ENCODE measurements around the gene EIF5A.
"Not testable (repeated sequence)": the region's sequence is repeated elsewhere in the genome, so short reads cannot be mapped to it uniquely, and the experiment has no call there.

Gene EIF5A

DNA sequence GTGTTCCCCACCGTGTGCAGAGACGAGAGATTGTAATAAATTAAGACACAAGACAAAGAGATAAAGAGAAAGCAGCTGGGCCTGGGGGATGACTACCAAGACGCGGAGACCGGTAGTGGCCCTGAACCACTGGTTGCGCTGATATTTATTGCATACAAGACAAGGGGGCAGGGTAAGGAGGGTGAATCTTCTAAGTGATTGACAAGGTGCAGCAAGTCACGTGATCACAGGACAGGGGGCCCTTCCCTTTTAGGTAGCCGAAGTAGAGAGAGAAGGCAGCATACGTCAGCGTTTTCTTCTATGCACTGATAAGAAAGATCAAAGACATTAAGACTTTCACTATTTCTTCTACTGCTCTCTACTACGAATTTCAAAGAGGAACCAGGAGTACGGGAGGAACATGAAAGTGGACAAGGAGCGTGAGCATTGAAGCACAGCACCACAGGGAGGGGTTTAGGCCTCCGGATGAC is 25.2 kb downstream of the EIF5A start:
- DNase-seq = not testable (repeated sequence)

DNA sequence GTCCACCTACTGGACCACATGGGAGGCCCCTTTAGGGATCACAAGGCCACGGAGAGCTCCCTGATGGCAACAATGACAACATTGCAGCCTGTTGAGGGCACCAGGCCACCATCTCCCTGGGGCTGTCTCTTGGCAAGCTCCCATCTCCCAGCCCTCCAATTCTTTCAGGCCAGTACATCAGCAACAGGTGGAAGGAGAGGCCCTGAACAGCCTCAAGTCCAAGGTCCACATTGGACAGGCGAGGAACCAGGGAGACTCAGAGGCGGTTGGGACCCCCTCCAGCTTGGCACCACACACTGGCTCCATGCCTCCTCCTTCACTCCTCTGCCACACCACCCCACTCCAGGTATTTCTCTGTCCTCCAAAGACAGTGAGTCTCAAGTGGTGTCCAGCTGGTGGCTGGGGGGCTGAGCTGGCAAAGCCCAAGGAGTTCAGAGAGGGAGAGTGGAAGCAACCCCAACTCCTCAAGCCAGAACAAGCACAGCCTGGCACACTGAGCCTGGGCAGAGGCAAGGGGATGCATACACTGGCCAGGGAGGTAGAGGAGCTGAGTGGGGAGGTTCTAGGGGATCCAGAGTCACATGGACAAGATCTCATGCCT is 27.6 kb downstream of the EIF5A start:
- DNase-seq = no peak

DNA sequence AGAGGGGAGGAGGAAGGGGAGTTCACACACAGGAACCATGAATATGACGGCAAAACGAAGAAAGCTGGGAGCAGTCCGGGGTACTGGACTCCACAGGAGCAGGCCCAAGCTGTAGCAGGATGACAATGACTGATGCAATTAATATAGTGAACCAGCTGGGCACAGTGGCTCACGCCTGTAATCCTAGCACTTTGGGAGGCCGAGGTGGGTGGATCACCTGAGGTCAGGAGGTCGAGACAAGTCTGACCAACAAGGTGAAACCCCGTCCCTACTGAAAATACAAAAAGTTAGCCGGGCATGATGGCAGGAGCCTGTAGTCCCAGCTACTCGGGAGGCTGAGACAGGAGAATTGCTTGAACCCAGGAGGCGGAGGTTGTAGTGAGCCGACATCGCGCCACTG is 28.3 kb downstream of the EIF5A start:
- not testable (repeated sequence) for DNase-seq

DNA sequence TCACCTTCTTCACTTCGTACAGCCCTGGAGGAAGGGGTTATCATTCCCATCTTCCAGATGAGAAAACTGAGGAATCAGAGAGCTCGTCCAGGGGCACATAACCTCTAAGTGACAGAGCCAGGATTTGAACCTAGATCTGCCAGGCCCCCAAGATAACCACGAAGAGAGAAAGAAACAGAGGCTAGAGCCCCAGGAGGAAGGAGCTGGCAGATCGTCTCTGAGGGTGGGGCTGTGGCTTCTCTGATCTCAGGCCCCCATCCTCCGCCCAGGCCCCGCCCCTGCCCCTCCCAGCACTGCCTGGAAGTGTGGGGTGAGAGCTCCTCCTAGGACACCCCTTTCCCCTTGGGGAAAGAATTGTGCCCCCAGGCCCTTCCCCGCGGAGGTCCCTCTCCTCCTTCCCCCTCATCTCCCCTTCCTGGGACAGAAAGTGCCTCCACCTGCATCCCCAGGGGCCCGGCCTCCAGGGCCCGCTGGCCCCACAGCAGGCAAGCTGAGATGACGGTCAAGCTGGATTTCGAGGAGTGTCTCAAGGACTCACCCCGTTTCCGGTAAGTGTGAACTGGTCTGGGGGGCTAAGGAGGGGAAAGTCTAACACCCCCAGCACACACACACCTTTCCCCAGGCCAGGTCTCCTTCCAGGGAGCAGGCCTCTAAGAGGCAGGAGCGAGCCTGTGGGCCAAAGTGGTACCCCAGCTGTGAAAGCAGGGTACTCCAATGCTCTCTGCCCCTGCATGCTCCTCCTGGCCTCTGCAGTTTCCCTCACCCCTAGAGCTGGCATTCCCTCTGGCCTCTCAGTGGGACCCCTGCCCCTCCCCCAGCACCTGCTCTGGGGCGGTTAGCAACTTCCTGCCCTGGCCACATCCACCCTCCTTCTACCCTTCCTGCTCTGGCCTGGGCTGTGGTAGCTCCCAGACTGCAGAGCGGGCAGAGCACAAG is 29.1 kb downstream of the EIF5A start, which contains the start of gene ACAP1:
ACAP1 (plus strand) TSS at position 290 of the 936 bp plus-strand sequence; CDS start at position 496, 206 bp downstream.
- DNase-seq = no peak

DNA sequence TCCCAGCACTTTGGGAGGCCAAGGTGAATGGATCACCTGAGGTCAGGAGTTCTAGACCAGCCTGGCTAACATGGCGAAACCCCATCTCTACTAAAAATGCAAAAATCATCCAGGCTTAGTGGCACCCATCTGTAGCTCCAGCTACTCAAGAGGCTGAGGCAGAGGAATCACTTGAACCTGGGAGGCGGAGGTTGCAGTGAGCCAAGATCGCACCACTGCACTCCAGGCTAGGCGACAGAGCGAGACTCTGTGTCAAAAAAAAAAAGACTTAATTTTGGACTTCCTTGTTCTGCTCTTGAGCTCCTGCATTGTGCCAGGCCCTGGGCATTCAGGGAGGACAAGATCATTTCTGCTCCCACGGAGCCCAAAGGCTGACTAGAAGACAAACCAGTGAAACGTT is 30.2 kb downstream of the EIF5A start:
- not testable (repeated sequence) for DNase-seq

DNA sequence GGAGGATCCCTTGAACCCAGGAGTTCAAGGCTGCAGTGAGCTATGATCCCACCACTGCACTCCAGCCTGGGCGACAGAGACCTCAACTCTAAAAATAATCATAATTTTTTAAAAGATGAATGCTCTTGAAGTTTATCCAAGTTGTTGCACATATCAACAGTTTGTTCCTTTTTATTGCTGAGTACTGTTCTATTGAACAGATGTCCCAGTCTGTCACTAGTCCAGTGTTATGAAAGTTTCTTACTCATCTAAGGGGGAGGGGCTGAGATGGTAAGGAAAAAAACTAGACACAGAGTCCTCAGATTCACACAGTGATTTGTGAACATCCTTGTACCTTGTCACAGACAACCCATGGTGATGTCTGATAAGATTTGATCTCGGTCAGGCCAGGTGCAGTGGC is 32.8 kb downstream of the EIF5A start:
- DNase-seq = no peak

DNA sequence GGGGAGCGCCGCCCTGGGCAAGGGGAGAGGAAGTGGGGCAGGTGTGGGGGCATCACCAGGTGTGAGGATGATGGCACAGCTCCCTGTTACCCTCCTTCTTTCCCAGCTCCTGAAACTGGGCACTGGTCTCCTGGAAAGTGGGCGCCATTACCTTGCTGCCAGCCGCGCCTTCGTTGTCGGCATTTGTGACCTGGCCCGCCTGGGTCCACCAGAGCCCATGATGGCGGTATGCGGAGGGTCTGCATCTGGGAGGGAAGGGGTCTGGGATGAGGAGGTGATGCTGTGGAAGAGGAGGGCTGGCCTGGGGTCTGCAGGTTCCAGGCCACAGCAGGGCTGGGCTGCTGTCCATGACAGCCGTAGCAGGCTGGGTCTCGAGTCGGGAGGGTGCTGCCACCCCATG is 34.4 kb downstream of the EIF5A start:
- no peak for DNase-seq

DNA sequence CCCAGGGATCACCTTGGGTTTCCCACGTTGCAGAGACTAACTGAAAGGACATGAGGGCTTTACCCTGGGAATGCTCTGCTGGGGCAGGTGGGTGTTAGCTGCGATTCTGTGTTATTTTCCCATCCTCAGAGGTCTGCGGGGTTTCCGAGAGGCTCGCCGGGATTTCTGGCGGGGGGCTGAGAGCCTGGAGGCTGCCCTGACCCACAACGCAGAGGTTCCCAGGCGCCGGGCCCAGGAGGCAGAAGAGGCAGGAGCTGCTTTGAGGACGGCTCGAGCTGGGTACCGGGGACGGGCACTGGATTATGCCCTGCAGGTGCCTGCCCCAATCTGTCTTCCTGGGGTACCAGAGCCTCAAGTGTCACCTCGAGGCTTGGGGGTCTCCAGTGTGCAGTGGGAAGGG is 35.8 kb downstream of the EIF5A start:
- no peak for DNase-seq

DNA sequence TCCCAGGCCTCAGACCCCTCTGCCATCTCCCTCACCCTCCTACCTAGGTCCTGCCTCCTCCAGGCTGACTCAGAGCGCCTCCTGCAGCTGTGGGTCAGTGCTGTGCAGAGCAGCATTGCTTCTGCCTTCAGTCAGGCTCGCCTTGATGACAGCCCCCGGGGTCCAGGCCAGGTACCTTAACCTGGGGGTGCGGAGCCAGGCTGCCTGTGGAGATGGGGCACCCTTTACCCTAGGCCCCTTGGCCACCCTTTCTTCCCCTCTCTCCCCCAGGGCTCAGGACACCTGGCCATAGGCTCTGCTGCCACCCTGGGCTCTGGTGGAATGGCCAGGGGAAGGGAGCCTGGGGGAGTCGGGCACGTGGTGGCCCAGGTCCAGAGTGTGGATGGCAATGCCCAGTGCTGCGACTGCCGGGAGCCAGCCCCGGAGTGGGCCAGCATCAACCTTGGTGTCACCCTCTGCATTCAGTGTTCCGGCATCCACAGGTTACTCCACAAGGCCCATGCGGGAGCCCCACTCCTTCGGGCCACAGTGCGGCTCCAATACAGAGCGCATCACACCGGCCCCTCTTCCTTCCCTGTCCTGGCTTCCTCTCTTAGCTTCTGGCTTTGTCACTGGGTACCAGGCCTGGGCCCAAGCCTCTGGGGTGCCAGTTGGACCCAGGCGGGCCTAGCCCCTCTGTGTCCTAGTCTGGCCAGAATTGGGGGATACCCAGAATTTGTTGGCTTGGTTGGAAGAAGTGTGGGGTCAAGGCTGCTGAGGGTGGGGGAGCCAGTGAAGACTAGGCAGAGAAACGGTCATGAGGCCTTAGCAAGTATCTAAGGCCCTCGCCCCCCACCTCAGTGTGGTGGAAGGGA is 39.6 kb downstream of the EIF5A start:
- no peak for DNase-seq

DNA sequence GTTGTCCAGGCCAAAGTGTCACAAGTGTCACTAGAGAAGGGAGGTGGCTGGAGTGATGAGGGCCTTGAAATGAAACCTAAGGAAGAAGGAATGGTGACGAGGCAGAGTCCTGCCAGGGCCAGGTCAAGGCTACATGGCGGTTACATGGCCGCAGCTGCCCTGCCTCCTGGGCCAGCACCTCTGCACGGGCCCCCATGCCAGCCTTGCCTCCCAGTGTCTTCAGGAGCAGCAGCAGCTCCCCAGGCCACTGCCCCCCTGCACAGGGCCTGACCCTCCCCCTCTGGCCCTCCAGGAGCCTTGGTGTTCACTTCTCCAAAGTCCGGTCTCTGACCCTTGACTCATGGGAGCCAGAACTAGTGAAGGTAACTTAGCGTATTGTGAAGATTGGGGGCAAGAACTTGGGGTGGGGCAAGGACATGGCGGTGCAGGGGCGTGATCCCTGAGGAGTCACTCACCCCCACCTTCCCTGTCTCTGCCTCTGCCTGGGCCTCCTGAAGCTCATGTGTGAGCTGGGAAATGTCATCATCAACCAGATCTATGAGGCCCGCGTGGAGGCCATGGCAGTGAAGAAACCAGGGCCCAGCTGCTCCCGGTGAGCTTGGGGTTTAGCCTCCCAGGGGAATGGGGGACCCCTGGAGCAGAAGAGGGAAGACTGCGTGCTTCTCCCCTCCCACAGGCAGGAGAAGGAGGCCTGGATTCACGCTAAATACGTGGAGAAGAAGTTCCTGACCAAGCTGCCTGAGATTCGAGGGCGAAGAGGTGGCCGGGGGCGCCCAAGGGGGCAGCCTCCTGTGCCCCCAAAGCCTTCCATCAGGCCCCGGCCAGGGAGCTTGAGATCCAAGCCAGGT is 40.4 kb downstream of the EIF5A start:
- no peak for DNase-seq

DNA sequence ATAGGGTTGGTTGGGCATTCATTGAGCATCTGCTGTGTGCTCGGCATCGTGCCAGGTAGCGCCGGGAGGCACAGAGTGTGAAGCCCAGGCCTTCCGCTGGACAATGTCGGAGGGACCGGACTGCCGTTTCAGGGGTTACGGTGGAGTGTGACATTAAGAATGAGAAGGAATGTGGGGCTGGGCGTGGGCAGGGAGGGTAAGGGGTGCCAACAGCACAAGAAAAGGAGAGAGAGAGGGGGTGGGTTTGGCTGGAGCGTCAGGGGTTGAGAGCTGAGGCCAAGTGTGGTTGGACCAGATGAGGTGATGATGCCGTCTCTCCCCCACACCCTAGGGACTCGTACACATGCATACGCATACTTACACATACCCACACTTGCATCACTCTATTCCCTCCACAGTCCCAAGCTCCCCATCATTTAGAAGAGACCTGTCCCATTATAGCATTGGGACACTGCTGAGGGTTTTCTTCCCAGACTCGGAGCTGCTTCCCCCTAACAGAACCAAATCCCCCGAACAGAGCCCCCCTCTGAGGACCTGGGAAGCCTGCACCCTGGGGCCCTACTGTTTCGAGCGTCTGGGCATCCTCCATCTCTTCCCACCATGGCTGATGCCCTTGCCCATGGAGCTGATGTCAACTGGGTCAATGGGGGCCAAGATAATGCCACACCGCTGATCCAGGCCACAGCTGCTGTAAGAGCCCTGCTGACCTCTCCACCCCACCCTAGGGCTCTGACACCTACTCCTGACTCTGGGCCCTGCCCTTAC is 41.2 kb downstream of the EIF5A start:
- no peak for DNase-seq

DNA sequence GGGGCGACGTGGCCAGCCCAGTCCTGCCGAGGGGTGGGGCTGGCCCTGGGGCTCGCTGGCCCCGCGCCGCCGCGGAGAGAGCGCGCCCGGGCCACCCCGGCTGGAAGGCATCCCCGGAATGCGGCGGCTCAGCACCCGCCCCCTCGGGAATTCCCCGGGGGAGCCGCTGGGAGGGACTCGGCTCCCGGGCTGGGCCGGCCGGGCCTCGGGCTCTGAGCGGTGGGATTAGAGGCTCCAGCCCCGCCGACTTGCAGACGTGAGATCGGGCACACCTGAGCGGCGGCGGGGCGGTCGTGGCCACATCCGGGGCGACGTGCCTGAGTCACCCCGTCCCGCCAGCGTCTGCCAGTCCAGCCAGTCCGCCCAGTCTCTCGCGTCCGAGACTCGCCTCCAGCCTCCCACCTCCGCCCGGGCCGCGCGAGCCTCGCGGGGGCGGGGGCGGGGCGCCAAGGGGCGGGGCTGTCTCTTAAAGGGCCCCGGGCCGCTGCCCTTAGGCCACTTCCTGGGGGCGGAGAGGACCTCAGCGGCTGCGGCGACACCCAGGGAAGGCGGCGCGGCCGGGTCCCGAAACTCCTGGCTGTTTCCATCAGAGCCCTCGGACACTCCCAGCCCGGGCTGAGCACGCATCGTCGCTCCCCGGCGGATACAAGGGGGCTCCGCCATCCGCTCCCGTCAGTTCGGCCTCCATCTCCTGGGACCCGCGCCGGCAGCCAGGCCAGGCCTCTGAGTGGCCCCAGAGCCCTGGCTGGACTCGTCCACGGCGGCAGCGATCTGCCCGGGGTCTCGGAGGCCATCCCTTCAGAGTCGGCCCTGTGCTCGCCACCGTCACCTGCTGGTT is 44.5 kb downstream of the EIF5A start, which contains the start of gene KCTD11:
KCTD11 (plus strand) TSS at position 498 of the 838 bp plus-strand sequence.
- DNase-seq = peak; percentile 100

DNA sequence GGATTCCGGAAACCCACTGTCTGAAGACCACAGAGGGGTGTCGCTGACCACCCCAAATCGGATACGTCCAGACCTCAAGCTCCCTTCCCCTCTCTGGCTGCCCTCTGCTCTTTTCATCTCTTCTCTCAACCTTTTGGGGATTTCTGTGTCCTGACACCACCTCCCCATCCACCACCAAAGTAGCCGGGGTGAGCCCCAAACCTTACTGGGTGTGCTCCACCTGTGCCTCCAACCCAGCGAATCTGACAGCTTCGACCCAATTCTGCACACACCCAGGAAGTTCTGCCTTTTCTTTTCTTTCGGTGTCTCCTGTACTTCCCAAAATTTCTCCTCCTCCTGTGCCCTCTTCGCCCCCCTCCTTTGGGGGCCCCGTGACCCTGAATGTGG is 45.1 kb downstream of the EIF5A start:
- peak; percentile 48 for DNase-seq

DNA sequence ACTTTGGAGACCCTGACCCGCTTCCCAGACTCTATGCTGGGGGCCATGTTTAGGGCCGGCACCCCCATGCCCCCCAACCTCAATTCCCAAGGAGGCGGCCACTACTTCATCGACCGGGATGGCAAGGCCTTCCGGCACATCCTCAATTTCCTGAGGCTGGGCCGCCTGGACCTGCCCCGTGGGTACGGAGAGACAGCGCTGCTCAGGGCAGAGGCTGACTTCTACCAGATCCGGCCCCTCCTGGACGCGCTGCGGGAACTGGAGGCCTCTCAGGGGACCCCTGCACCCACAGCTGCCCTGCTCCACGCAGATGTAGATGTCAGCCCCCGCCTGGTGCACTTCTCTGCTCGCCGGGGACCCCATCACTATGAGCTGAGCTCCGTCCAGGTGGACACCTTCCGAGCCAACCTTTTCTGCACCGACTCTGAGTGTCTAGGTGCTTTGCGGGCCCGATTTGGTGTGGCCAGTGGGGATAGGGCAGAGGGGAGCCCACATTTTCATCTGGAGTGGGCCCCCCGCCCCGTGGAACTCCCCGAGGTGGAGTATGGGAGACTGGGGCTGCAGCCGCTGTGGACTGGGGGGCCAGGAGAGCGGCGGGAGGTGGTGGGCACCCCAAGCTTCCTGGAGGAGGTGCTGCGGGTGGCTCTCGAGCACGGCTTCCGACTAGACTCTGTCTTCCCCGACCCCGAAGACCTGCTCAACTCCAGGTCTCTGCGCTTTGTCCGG is 45.6 kb downstream of the EIF5A start:
- peak; percentile 52 for DNase-seq

DNA sequence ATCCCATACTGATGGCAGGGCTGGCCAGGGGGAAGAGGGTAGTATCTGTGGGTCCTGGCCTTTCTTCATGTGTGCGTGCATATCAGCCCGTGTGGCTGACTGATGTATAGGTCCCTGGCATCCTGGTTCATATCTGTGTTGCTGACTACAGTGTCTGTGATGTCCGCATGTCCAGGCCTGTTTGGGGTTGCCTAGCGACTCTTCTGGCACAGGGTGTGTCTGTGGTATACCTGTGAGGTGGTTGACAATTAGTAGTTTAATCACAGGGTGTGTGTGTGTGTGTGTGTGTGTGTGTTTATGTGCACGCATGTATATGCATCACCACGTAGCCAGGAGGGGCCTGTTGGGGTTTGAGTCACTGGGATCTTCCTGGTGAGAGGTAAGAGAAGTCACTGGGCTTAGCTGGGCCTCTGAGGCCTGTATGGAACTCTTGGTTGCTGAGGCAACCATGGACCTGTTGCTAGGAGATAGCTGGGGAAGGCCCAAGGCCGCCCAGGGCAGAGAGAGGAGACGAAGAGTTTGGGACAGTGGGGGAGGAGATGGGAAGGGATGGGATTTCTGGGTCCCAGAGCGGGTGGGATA is 46.9 kb downstream of the EIF5A start:
- peak; percentile 69 for DNase-seq

DNA sequence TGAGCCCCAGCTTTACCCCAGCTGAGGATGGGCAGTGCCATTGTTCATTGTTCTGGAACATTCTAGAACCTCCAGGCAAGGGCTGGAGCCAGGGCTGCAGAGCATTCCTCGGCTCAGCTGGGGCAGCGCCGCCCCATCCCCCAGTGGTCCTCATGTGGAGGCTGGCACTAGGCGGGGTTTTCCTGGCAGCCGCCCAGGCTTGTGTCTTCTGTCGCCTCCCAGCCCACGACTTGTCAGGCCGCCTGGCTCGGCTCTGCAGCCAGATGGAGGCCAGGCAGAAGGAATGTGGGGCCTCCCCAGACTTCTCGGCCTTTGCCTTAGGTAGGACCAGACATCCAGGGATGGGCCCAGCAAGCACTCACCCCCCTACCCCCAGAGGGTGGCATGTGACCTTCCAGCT is 47.6 kb downstream of the EIF5A start, which contains the start of gene TMEM95:
TMEM95 (plus strand) TSS at position 104 of the 400 bp plus-strand sequence; CDS start at position 153, 49 bp downstream.
- DNase-seq = peak; percentile 61

DNA sequence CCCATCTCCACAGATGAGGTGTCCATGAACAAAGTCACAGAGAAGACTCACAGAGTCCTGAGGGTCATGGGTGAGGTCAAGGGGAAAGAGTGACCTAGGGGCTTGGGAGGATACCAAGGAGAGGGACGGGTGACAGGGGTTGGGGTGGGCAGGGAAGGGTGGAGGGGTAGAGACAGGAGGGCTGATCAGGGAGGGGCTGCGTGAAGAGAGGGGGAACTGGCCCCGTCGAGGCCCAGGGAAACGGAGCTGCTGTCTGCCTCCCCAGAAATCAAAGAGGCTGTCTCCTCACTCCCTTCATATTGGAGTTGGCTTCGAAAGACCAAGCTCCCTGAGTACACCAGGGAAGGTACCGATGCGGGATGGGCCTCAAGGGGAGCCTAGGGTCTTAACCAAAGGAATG is 48.1 kb downstream of the EIF5A start:
- DNase-seq = no peak

DNA sequence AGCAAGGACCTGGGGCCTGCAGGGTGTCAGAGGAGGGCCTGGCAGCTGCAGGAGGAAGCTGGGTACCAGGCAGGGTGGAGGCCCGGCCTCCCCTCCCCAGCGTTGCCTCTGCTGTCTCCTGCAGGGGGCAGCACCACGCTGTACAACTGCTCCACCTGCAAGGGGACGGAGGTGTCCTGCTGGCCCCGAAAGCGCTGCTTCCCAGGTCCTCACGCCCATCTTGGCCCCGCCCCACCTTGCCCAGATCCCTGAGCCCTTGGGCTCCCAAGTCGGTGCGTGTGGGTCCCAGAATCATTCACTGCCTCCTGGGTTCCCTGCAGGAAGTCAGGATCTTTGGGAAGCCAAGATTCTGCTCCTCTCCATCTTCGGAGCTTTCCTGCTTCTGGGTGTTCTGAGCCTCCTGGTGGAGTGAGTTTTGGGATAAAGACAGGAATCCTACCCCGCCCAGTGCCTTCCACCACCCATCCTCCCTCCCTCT is 48.7 kb downstream of the EIF5A start:
- peak; percentile 96 for DNase-seq

DNA sequence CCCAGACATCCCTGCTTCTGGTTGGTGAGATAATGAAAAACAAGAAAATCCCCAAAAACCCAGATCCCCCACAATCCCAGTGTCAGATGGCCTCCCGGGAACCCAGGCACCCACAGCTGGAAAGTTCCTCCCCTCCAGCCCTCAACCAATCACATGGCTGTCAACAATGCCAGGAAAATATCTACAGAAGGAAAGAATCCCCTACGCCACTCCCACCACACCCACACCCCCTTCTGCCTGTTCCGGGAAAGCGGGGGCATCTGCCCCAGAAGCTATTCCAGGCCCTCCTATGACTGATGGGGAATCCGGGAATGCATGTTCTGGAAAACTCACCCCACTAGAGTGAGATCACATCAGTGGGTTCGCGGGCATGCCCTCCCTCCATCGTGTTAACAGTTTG is 49.3 kb downstream of the EIF5A start:
- DNase-seq = no peak
